Renal cortical epithelial cell (primary cell): ENCODE data around the gene UROC1. TPM values are rescaled to one million over a fixed set of nuclear protein-coding genes. Genes with fewer than 3 reads are reported as not detected.

Experiments used
- DNase-seq: peaks from one replicate; pipeline ENCODE4 v3.0.0-alpha.2; 2011; ENCODE audit warnings: low read depth
- total RNA-seq: library from RNA; depleted of rRNA; stranded (reverse); fragments of >200 nt; gene quantifications from 2 replicates; pipeline ENCODE4 v1.2.3, GENCODE V29; 2014

Gene UROC1
- total RNA-seq, 1 donor from 2014 or later, result not detected

- no peak for DNase-seq
Measured at GRCh38 chr3:126441256-126441880, 76.2 kb downstream of the UROC1 start.

DNA sequence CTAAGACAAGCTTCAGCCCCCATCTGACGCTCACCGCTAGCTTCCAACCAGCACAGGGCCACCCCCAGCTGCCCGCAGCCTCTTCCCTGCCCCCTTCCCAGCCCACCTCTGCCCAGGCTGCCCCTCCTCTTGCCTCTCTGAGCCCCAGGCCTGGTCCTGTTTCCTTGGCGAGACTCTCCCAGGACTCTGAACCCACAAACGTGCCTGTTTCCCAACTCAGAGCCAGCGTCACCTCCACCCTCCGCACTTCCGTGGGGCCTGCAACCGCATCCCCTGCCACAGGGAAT, 76.9 kb downstream of the UROC1 start:
- DNase-seq, result no peak

- no peak for DNase-seq
Measured at GRCh38 chr3:126439968-126440708, 77.4 kb downstream of the UROC1 start.

- DNase-seq, result no peak
Measured at GRCh38 chr3:126439346-126439967, 78.1 kb downstream of the UROC1 start.

DNA sequence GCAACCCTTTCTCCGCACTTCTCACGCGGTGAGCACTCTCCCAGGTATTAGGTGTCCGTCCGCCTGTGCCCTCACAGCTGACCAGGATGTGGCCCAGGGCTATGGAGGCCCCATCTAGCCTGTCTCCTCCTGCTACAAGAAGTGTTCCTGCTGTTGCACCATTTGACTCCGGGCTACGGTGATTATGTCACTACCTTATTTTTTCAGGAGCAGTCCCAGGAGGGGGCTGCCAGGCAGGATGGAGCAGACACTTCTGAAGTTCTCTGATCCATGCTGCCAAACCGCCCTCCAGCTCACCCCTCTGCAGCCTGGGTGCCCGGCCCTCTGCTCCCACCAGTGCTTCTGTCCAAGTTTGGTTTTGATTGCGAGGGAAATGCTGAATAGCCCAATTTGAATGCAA, 78.8 kb downstream of the UROC1 start:
- no peak for DNase-seq

DNA sequence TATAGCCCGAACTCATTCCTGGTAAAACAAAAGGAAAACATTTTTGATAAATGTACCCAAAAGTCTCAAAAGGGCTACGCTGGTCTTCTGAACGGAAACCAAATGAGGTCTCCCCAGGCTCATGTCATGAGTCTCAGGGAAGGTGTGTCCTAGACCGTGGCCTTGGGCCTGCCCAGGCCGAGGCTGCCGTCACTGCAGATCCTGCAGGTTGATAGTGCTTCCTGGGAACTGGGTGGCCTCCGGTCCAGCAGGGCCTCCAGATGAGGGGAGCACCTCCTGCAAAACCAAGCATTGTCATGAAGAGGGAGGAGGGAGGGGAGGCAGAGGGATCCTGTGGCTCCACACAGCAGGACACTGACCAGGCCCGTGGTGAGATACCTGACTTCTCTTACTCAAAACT, 79.4 kb downstream of the UROC1 start:
- no peak for DNase-seq

- DNase-seq, result no peak
Measured at GRCh38 chr3:126436826-126437717, 80.5 kb downstream of the UROC1 start.

DNA sequence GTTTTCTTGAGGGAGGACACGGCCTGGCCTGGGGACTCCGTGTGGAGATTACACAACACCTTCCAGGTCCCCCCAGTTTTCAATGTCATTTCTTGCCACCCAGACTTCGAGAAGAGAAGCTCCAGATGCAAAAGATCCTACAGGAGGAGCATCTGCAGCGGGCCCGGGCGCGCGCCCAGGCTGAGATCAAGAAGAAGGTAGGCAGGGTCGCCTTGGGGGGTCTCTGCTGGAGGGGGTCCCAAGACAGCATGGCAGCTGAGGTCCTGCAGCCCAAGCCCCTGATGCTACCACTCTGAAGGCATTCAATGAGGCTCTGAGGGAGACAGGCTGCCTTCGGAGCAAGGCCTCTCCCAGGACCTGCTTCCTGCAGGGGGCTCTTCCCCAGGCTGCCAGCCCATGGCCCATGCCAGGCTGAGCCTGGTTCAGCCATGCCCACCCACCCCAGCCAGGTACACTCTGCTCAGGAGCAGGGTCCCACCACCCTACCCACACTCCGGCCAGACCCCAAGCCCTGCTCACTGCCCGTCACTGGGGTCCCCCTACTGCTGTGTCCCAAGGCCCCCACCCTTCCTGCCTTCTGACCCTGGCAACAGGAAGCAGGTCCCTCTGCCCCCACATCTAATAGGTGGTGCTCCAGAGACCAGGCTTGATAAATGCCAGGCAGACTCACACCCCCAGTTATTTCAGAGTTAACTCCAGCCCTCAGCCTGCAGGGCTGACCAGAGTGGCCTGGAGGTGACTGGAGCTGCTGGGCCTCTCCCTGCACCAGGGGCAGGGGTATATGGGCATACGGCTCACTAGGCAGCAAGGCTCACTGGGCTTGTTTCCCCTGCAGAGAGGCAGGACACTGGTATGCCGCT, 81.9 kb downstream of the UROC1 start:
- DNase-seq, result no peak

- no peak for DNase-seq
Measured at GRCh38 chr3:126434931-126435411, 82.6 kb downstream of the UROC1 start.

GRCh38 chr3:126434264-126434590, 83.3 kb downstream of the UROC1 start:
- no peak for DNase-seq

GRCh38 chr3:126433496-126434263, 83.9 kb downstream of the UROC1 start:
- no peak for DNase-seq

GRCh38 chr3:126433105-126433430, 84.5 kb downstream of the UROC1 start:
- DNase-seq, result no peak

GRCh38 chr3:126432361-126433104, 85.0 kb downstream of the UROC1 start:
- no peak for DNase-seq

Other genes starting within 250 kb of the UROC1 start
- under 0.01 and 0.50 TPM in 2 replicates for gene KLF15, start 160.4 kb downstream of the UROC1 start, total RNA-seq
- gene CFAP100, start 122.9 kb downstream of the UROC1 start, total RNA-seq, result not detected in 2 replicates
- gene ZXDC, start 41.9 kb downstream of the UROC1 start, total RNA-seq, result 15.5 and 29.5 TPM in 2 replicates
- 0.10 TPM in 1 of 2 replicates, not detected in the other for gene CHST13, start 6.4 kb upstream of the UROC1 start, total RNA-seq
- not detected in 2 replicates for gene C3orf22, start 41.2 kb upstream of the UROC1 start, total RNA-seq
- gene TXNRD3, start 137.4 kb upstream of the UROC1 start, total RNA-seq, result 9.5 and 11.5 TPM in 2 replicates
- gene CHCHD6, start 186.5 kb upstream of the UROC1 start, total RNA-seq, result 8.3 and 12.6 TPM in 2 replicates